Osteoblast (primary cell): ENCODE measurements around the gene FAM117B. TPM values are rescaled to one million over a fixed set of nuclear protein-coding genes. Genes with fewer than 3 reads are reported as not detected.

ENCODE experiments used
- DNase-seq: peaks from one replicate; pipeline ENCODE4 v3.0.0; 2011; ENCODE audit warnings: low spot score, mixed read lengths; ENCODE audit not compliant: insufficient read length; ENCODE audit errors: missing footprints
- H2AFZ ChIP-seq: 2 replicates; pipeline ENCODE4 v1.6.0; 2011; ENCODE audit warnings: mild to moderate bottlenecking, low read length
- H3K27ac ChIP-seq: 2 replicates; pipeline ENCODE4 v1.5.1; 2011; ENCODE audit warnings: mild to moderate bottlenecking, low read depth, low read length, moderate library complexity
- H3K27me3 ChIP-seq: 2 replicates; pipeline ENCODE4 v1.6.0; 2012; ENCODE audit warnings: mild to moderate bottlenecking, control low read depth, inconsistent platforms, low read length, moderate library complexity; ENCODE audit not compliant: insufficient read depth
- H3K36me3 ChIP-seq: 2 replicates; pipeline ENCODE4 v1.5.1; 2011; ENCODE audit warnings: mild to moderate bottlenecking, low read length, control low read depth, moderate library complexity; ENCODE audit not compliant: insufficient read depth
- H3K4me1 ChIP-seq: 2 replicates; pipeline ENCODE4 v1.5.1; 2011; ENCODE audit warnings: mild to moderate bottlenecking, low read length, control low read depth, moderate library complexity; ENCODE audit not compliant: insufficient read depth
- H3K4me2 ChIP-seq: 2 replicates; pipeline ENCODE4 v1.6.0; 2011; ENCODE audit warnings: mild to moderate bottlenecking, low read length; ENCODE audit not compliant: insufficient read depth
- H3K4me3 ChIP-seq: fragments of 200-600 bp; sonication (generic); 3 replicates; pipeline ENCODE4 v1.5.1; 2012; ENCODE audit warnings: mild to moderate bottlenecking, low read length, inconsistent platforms; ENCODE audit not compliant: insufficient read depth
- H3K79me2 ChIP-seq: 2 replicates; pipeline ENCODE4 v1.6.0; 2012; ENCODE audit warnings: mild to moderate bottlenecking, low read length, control low read depth, inconsistent platforms; ENCODE audit not compliant: insufficient read depth
- H3K9me3 ChIP-seq: 2 replicates; pipeline ENCODE4 v1.5.1; 2011; ENCODE audit warnings: low read depth, low read length, control low read depth
- H4K20me1 ChIP-seq: 2 replicates; pipeline ENCODE4 v1.6.0; 2012; ENCODE audit warnings: mild to moderate bottlenecking, low read length, control low read depth; ENCODE audit not compliant: insufficient read depth
- total RNA-seq: library from RNA; depleted of rRNA; stranded (reverse); fragments of >200 nt; gene quantifications from 2 replicates; pipeline ENCODE4 v1.2.3, GENCODE V29; 2012
- TF ChIP-seq, protein P1 (sequence below): IDR thresholded peaks from 2 replicates; pipeline ENCODE4 v1.5.1; 2011; ENCODE audit warnings: mild to moderate bottlenecking, low read depth, low read length, moderate library complexity; ENCODE audit errors: extremely low read depth

FAM117B gene
- total RNA-seq, 1 donor, result 2.9 TPM

DNA sequence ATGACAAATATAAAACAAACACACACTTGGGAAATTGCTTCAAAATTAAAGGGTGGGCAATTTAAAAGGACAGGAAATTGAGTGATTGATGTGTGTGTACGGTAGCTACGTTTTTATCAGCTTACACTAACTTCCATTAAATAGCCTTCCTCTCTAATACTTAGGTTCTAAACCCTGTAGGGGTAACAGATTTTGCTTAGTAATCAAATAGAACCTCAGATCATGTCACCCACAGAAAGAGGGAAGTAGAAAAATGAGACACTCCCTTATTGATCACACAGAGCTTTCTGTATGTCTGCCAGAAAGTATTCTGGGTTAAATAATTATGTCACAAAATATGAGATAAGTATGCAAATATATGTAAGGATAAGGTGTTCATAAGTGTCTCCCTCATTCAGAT lies 143.4 kb downstream of the FAM117B start:
- Histone ChIP-seq H3K79me2 (no peaks in the 10 kb centered on the region), H3K9me3 (no peaks in the 10 kb centered on the region), H3K27ac (no peak overlapping the region), H4K20me1 (no peaks in the 10 kb centered on the region), H3K27me3 (no peaks in the 10 kb centered on the region), H3K36me3 (no peaks in the 10 kb centered on the region), H3K4me3 (no peak overlapping the region), H3K4me2 (no peak overlapping the region), H3K4me1 (peaks cover 6% of the 10 kb centered on the region), H2AFZ (no peak overlapping the region)
- peak; percentile 51 for DNase-seq
- TF ChIP-seq, protein P1, sequence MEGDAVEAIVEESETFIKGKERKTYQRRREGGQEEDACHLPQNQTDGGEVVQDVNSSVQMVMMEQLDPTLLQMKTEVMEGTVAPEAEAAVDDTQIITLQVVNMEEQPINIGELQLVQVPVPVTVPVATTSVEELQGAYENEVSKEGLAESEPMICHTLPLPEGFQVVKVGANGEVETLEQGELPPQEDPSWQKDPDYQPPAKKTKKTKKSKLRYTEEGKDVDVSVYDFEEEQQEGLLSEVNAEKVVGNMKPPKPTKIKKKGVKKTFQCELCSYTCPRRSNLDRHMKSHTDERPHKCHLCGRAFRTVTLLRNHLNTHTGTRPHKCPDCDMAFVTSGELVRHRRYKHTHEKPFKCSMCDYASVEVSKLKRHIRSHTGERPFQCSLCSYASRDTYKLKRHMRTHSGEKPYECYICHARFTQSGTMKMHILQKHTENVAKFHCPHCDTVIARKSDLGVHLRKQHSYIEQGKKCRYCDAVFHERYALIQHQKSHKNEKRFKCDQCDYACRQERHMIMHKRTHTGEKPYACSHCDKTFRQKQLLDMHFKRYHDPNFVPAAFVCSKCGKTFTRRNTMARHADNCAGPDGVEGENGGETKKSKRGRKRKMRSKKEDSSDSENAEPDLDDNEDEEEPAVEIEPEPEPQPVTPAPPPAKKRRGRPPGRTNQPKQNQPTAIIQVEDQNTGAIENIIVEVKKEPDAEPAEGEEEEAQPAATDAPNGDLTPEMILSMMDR, result no peak

DNA sequence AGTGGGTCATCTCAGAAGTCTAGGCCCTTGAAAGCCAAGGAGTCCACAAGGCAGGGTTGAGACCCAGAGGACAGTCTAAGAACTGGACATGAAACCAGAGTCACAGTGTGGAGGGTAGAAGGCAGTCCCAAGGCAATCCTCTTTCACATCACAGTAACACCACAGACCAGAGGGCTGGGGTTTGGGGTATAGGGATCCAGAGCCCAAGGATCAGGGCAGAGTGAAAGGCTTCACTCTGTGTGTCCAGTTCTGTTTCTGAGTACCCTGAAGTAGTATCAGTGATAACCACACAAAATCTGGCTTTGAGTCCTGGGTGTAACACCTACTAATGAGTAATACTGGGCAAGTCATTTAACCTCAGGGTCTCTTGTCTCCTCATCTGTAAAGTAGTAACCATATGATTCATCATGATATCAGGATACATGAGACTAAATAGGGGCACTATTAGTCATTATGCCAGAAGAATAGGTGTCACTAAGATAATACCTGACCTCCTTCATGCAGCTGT lies 145.8 kb downstream of the FAM117B start:
- H3K27ac ChIP-seq, result no peak overlapping the region
- H3K4me3 ChIP-seq, result no peak overlapping the region
- no peak overlapping the region for H3K4me2 ChIP-seq
- no peaks in the 10 kb centered on the region for H3K79me2 ChIP-seq
- peaks cover 6% of the 10 kb centered on the region for H3K4me1 ChIP-seq
- H3K27me3 ChIP-seq, result no peaks in the 10 kb centered on the region
- no peak overlapping the region for H2AFZ ChIP-seq
- no peaks in the 10 kb centered on the region for H3K36me3 ChIP-seq
- peak; percentile 51 for DNase-seq
- TF ChIP-seq, protein P1, result no peak
- H4K20me1 ChIP-seq, result no peaks in the 10 kb centered on the region
- H3K9me3 ChIP-seq, result no peaks in the 10 kb centered on the region

DNA sequence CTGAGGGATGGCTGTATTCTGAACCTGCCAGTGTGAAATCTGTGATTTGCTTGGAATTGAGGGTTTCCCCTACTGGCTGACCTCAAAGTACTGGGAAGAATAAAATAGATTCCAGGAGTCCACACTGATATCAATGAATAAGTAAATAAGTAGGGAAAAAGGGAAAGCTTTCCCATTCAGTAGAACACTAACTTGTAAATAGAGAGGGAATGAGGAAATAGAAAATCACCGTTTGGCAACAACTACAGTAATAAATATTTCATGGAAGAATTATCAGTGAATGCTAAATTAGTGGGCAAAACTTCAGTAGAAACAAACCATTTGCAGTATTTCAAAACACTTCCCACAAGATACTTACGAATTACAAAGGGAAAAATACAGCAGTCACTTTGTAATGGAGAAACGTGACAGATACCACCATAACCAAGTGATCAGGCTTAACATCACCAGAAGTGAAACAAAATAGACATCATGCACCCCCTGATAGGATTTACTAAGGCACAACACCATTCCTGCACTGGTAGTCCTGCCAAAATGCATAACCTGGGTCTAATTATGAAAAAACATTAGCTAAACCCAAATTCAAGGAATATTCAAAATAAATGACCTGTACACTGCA lies 148.3 kb downstream of the FAM117B start:
- H3K4me2 ChIP-seq, result no peak overlapping the region
- H3K27ac ChIP-seq, result no peak overlapping the region
- peaks cover 6% of the 10 kb centered on the region for H3K4me1 ChIP-seq
- no peaks in the 10 kb centered on the region for H3K9me3 ChIP-seq
- H3K79me2 ChIP-seq, result no peaks in the 10 kb centered on the region
- H2AFZ ChIP-seq, result no peak overlapping the region
- H4K20me1 ChIP-seq, result no peaks in the 10 kb centered on the region
- H3K27me3 ChIP-seq, result no peaks in the 10 kb centered on the region
- DNase-seq, result no peak
- H3K4me3 ChIP-seq, result no peak overlapping the region
- H3K36me3 ChIP-seq, result no peaks in the 10 kb centered on the region
- TF ChIP-seq, protein P1, result no peak

DNA sequence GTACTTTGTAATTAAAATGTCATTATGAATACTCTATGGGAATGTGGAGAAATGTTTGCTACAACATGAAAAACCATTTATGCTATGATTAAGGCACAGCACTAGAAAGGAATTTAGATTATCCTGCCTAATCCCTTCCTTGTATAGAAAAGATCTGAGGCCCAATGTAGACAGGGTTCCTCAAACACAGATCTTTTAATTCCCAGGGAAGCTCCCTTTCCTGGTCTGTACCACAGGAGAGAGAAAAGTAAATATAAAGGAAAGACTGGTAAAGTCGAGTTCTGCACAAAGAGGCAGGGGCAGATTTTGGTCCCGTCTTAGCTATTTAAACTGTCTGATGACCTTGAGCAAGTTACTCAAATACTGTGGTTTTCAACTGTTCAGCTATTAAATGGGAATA lies 152.1 kb downstream of the FAM117B start:
- Histone ChIP-seq H4K20me1 (no peaks in the 10 kb centered on the region), H3K4me2 (no peak overlapping the region), H3K79me2 (no peaks in the 10 kb centered on the region), H3K9me3 (no peaks in the 10 kb centered on the region), H3K4me1 (no peaks in the 10 kb centered on the region), H3K36me3 (no peaks in the 10 kb centered on the region), H3K27ac (no peak overlapping the region), H3K4me3 (no peak overlapping the region), H2AFZ (no peak overlapping the region), H3K27me3 (no peaks in the 10 kb centered on the region)
- no peak for DNase-seq
- TF ChIP-seq, protein P1, result no peak
